H1 (cell line): ENCODE data around the gene CACNA1D. TPM values are rescaled to one million over a fixed set of nuclear protein-coding genes. Genes with fewer than 3 reads are reported as not detected.

Experiments used
- CTCF ChIA-PET: fragments of 300-600 bp; sonication (Branson Sonifier 250); formaldehyde crosslinking; loops from one replicate; lab custom pipeline; 2021; ENCODE audit not compliant: partially characterized antibody; lab: Charles Lee
- POLR2A ChIA-PET: fragments of 300-600 bp; sonication (Branson Sonifier 250); formaldehyde crosslinking; loops from one replicate; lab custom pipeline; 2021; ENCODE audit warnings: inconsistent platforms; ENCODE audit not compliant: partially characterized antibody; lab: Charles Lee
- DNase-seq, 2 experiments: peaks; one replicate each; pipeline versions ENCODE4 v3.0.0 to v3.0.0-alpha.2; 2010 to 2022; ENCODE audit warnings: low spot score in 2 of 2, low read depth in 1 of 2, mixed read lengths in 1 of 2
- FAIRE-seq: peaks from 2 replicates; lab custom pipeline; 2011; peaks lifted over from hg19 to GRCh38; lab: Jason Lieb, UNC
- H2AFZ ChIP-seq: 2 replicates; pipeline ENCODE4 v1.8.1; 2012; ENCODE audit warnings: low read length, inconsistent platforms
- H2AK5ac ChIP-seq: 2 replicates; pipeline ENCODE4 v1.6.1; 2013; ENCODE audit warnings: low read depth, low read length
- H2BK120ac ChIP-seq: replicated peaks from 2 replicates; pipeline ENCODE3; 2013; ENCODE audit warnings: low read depth, low read length, inconsistent platforms
- H2BK12ac ChIP-seq: 2 replicates; pipeline ENCODE4 v1.6.1; 2013; ENCODE audit warnings: low read depth, low read length
- H2BK15ac ChIP-seq: 2 replicates; pipeline ENCODE4 v1.6.1; 2013; ENCODE audit warnings: low read length
- H2BK20ac ChIP-seq: 2 replicates; pipeline ENCODE4 v1.6.1; 2013; ENCODE audit warnings: low read length
- H2BK5ac ChIP-seq: 2 replicates; pipeline ENCODE4 v1.6.1; 2013; ENCODE audit warnings: low read depth, low read length
- H3K14ac ChIP-seq: 2 replicates; pipeline ENCODE4 v1.6.1; 2013; ENCODE audit warnings: inconsistent platforms; ENCODE audit not compliant: insufficient read length
- H3K18ac ChIP-seq: 2 replicates; pipeline ENCODE4 v1.6.1; 2013; ENCODE audit warnings: low read length; ENCODE audit errors: extremely low read depth
- H3K23ac ChIP-seq: 2 replicates; pipeline ENCODE4 v1.6.1; 2013; ENCODE audit warnings: inconsistent platforms; ENCODE audit not compliant: insufficient read length
- H3K23me2 ChIP-seq: 2 replicates; pipeline ENCODE4 v1.6.1; 2013; ENCODE audit warnings: low read depth, low read length
- H3K27ac ChIP-seq: 2 replicates; pipeline ENCODE4 v1.6.1; 2011; ENCODE audit warnings: low read depth, low read length, inconsistent platforms
- H3K27me3 ChIP-seq, 4 experiments: replicated peaks in 1 of 4; 1 replicate in 1 of 4; 2 replicates in 3 of 4; pipeline versions ENCODE4 v1.6.1 to v1.8.1; 2011 to 2013; ENCODE audit warnings: low read length in 3 of 4, mild to moderate bottlenecking in 3 of 4, inconsistent platforms in 2 of 4, mixed read lengths in 2 of 4, moderate library complexity in 1 of 4; ENCODE audit not compliant: control insufficient read depth in 3 of 4, insufficient read depth in 3 of 4; ENCODE audit errors: extremely low read depth in 1 of 4
- H3K36me3 ChIP-seq, 4 experiments: 2 replicates each; pipeline versions ENCODE4 v1.6.1 to v1.8.1; 2011 to 2013; ENCODE audit warnings: mild to moderate bottlenecking in 4 of 4, low read length in 3 of 4, moderate library complexity in 2 of 4, control low read depth in 1 of 4, inconsistent platforms in 1 of 4; ENCODE audit not compliant: insufficient read depth in 4 of 4, control insufficient read depth in 2 of 4
- H3K4ac ChIP-seq: replicated peaks from 2 replicates; pipeline ENCODE3; 2013; ENCODE audit warnings: low read length, low read depth, mixed read lengths, inconsistent platforms; ENCODE audit not compliant: insufficient read length
- H3K4me1 ChIP-seq, 4 experiments: replicated peaks in 1 of 4; 1 replicate in 1 of 4; 2 replicates in 3 of 4; pipeline versions ENCODE4 v1.6.1 to v1.8.1; 2011 to 2013; ENCODE audit warnings: low read length in 3 of 4, inconsistent platforms in 2 of 4, mixed read lengths in 1 of 4; ENCODE audit not compliant: insufficient read depth in 4 of 4, control insufficient read depth in 3 of 4
- H3K4me2 ChIP-seq, 2 experiments: 2 replicates each; pipeline versions ENCODE4 v1.6.1 to v1.8.1; 2011 to 2013; ENCODE audit warnings: low read depth in 2 of 2, low read length in 2 of 2, control low read depth in 1 of 2, inconsistent platforms in 1 of 2, mild to moderate bottlenecking in 1 of 2; ENCODE audit not compliant: insufficient read depth in 1 of 2
- H3K4me3 ChIP-seq, 4 experiments: fragments of 200-600, 300-600 bp in 1 of 4; sonication (generic), shearing (Covaris generic), sonication (Bioruptor Twin) in 1 of 4; 2 replicates each; pipeline versions ENCODE4 v1.5.1 to v1.8.1; 2011 to 2016; ENCODE audit warnings: low read length in 4 of 4, low read depth in 3 of 4, control low read depth in 2 of 4, inconsistent platforms in 2 of 4, mild to moderate bottlenecking in 2 of 4, mixed read lengths in 1 of 4, moderate library complexity in 1 of 4; ENCODE audit not compliant: insufficient read depth in 2 of 4; ENCODE audit errors: extremely low read depth in 1 of 4
- H3K56ac ChIP-seq: replicated peaks from 2 replicates; pipeline ENCODE3; 2013; ENCODE audit warnings: low read depth, mild to moderate bottlenecking, mixed read lengths, low read length, inconsistent platforms; ENCODE audit not compliant: insufficient read length
- H3K79me1 ChIP-seq: 2 replicates; pipeline ENCODE4 v1.6.1; 2013; ENCODE audit warnings: low read depth, low read length, control low read depth
- H3K79me2 ChIP-seq, 2 experiments: 2 replicates each; pipeline versions ENCODE4 v1.6.1 to v1.8.1; 2012 to 2013; ENCODE audit warnings: low read length in 2 of 2, mild to moderate bottlenecking in 2 of 2, inconsistent platforms in 1 of 2; ENCODE audit not compliant: insufficient read depth in 2 of 2, control insufficient read depth in 1 of 2
- H3K9ac ChIP-seq, 4 experiments: replicated peaks in 1 of 4; 1 replicate in 1 of 4; 2 replicates in 3 of 4; pipeline versions ENCODE4 v1.6.1 to v1.8.1; 2011 to 2013; ENCODE audit warnings: low read depth in 3 of 4, low read length in 3 of 4, control low read depth in 2 of 4, mild to moderate bottlenecking in 2 of 4, moderate library complexity in 2 of 4, inconsistent platforms in 1 of 4; ENCODE audit errors: extremely low read depth in 1 of 4
- H3K9me3 ChIP-seq, 2 experiments: 2 replicates each; pipeline versions ENCODE4 v1.6.1 to v1.8.1; 2012 to 2013; ENCODE audit warnings: mild to moderate bottlenecking in 2 of 2, moderate library complexity in 2 of 2, control low read depth in 1 of 2, inconsistent platforms in 1 of 2, low read depth in 1 of 2, low read length in 1 of 2, mixed read lengths in 1 of 2; ENCODE audit not compliant: insufficient read depth in 2 of 2
- H4K20me1 ChIP-seq, 2 experiments: replicated peaks in 1 of 2; 2 replicates each; pipeline versions ENCODE3 to v1.8.1; 2011 to 2013; ENCODE audit warnings: inconsistent platforms in 2 of 2, low read length in 2 of 2, mild to moderate bottlenecking in 1 of 2; ENCODE audit not compliant: insufficient read depth in 2 of 2, control insufficient read depth in 1 of 2
- H4K5ac ChIP-seq: 2 replicates; pipeline ENCODE4 v1.6.1; 2013; ENCODE audit warnings: low read length, low read depth, mixed read lengths, inconsistent platforms; ENCODE audit not compliant: insufficient read length
- H4K8ac ChIP-seq: 2 replicates; pipeline ENCODE4 v1.8.0; 2013; ENCODE audit warnings: mild to moderate bottlenecking, moderate library complexity, low read length, inconsistent platforms; ENCODE audit not compliant: insufficient read depth; ENCODE audit errors: extremely low read depth
- H4K91ac ChIP-seq: replicated peaks from 2 replicates; pipeline ENCODE3; 2013; ENCODE audit warnings: low read length, mixed read lengths, inconsistent platforms; ENCODE audit not compliant: insufficient read length
- CTCF ChIP-seq, 3 experiments: IDR thresholded peaks; 1 replicate in 2 of 3; 2 replicates in 1 of 3; pipeline versions ENCODE4 v1.5.1 to v1.6.1; 2011; ENCODE audit warnings: low read length in 3 of 3, mild to moderate bottlenecking in 3 of 3, inconsistent platforms in 2 of 3, low read depth in 1 of 3, moderate library complexity in 1 of 3; ENCODE audit not compliant: insufficient read depth in 1 of 3; ENCODE audit errors: control extremely low read depth in 1 of 3
- E2F6 ChIP-seq: IDR thresholded peaks from 2 replicates; pipeline ENCODE4 v1.6.1; 2012; ENCODE audit warnings: inconsistent platforms
- PHF8 ChIP-seq: fragments of 200-600 bp; sonication (generic); conservative IDR thresholded peaks from 2 replicates; pipeline ENCODE4 v1.7.1; 2012; ENCODE audit warnings: low read depth, mild to moderate bottlenecking, inconsistent platforms, low read length, moderate library complexity
- SIX5 ChIP-seq: IDR thresholded peaks from 2 replicates; pipeline ENCODE4 v1.6.1; 2011; ENCODE audit warnings: mild to moderate bottlenecking, low read depth, low read length
- SP2 ChIP-seq: IDR thresholded peaks from 2 replicates; pipeline ENCODE4 v1.6.1; 2012; ENCODE audit warnings: mild to moderate bottlenecking, low read length, inconsistent platforms
- USF2 ChIP-seq: IDR thresholded peaks from 2 replicates; pipeline ENCODE4 v1.6.1; 2011; ENCODE audit warnings: low read length, improper control_type of control experiment
- WGBS, 2 experiments: shearing (Covaris generic) in 1 of 2; methylation state at CpG; one replicate each; pipeline versions ENCODE4 v1.1.6 to v1.1.7; 2013 to 2015; ENCODE audit warnings: low lambda C conversion rate in 2 of 2, mixed read lengths in 2 of 2, inconsistent platforms in 1 of 2, low coverage in 1 of 2, missing lambda C conversion rate in 1 of 2; ENCODE audit not compliant: insufficient replicate concordance in 2 of 2, insufficient coverage in 1 of 2, insufficient read length in 1 of 2; ENCODE audit errors: extremely low coverage in 1 of 2, missing lambda C conversion rate in 1 of 2; 5-methylcytosine and 5-hydroxymethylcytosine counted together
- polyA plus RNA-seq, 7 experiments: library from polyadenylated mRNA; depleted of rRNA in 3 of 7; stranded (reverse) in 5 of 7; unstranded in 2 of 7; fragments of >200 nt in 5 of 7; fragments of 200-250 nt in 2 of 7; gene quantifications; 1 replicate in 5 of 7; 2 replicates in 1 of 7; 4 replicates in 1 of 7; pipeline versions ENCODE4 v1.2.1 to v1.2.3, GENCODE V29; 2011 to 2013; ENCODE audit warnings: missing spikeins in 2 of 7, mixed read lengths in 2 of 7
- total RNA-seq: library from RNA; stranded (reverse); fragmentation: NEBNext Ultra II Directional; extraction: Animal tissue kit (Norgen Biotek cat#: 25700); gene quantifications from 2 replicates; pipeline ENCODE4 v1.2.1, GENCODE V29; 2021

The CACNA1D gene
- total and polyA plus RNA-seq, 2 of the 8 experiments (the other 6 are each of a cell fraction or from before 2014, with no cell fraction given), result 2.0 to 2.9 TPM

GRCh38 chr3:53585627-53586026, 91.2 kb downstream of the CACNA1D start:
- Histone ChIP-seq H3K4me3 (no peak overlapping the region), H3K9ac (no peak overlapping the region), H2BK15ac (no peak overlapping the region), H3K4me2 (no peak overlapping the region), H3K18ac (no peak overlapping the region), H2AFZ (no peak overlapping the region), H4K91ac (no peak overlapping the region), H3K14ac (no peak overlapping the region), H3K23me2 (no peaks in the 10 kb centered on the region), H2BK120ac (no peak overlapping the region), H3K27ac (no peak overlapping the region), H3K56ac (no peak overlapping the region), H2BK5ac (no peak overlapping the region), H3K23ac (no peak overlapping the region), H3K9me3 (no peaks in the 10 kb centered on the region), H4K20me1 (no peaks in the 10 kb centered on the region), H3K79me2 (no peaks in the 10 kb centered on the region), H3K79me1 (no peaks in the 10 kb centered on the region), H3K36me3 (no peaks in the 10 kb centered on the region), H3K27me3 (no peaks in the 10 kb centered on the region), H4K8ac (no peak overlapping the region), H2AK5ac (no peak overlapping the region), H4K5ac (no peak overlapping the region), H3K4me1 (peaks cover 0 to 3% (median 1%) of the 10 kb centered on the region in 4 experiments; a peak in 3 of 7 replicates), H2BK12ac (no peak overlapping the region), H2BK20ac (no peak overlapping the region), H3K4ac (no peak overlapping the region)
- TF ChIP-seq SP2 (no peak), PHF8 (no peak), USF2 (no peak), SIX5 (no peak), E2F6 (no peak), CTCF (IDR thresholded peaks at IDR 0.05; ENCODE audit: control extremely low read depth in 1 of 3, insufficient read depth in 1 of 3, low read depth in 1 of 3, low read length in 3 of 3) (peak in 1 of 3 experiments; percentile 4; a peak in 2 of 4 replicates)
- FAIRE-seq, result no peak
- WGBS, 2 experiments, result 81% methylated on average over 6 of the region's 6 CpGs; no CpG with 5 or more reads in 1 of the 2 experiments
- POLR2A ChIA-PET, result no interaction called here
- CTCF ChIA-PET, result interaction anchor here (0.5 to 2.8 kb wide), 6 partner anchors 10 to 279 kb away, joined by 3 to 9 read pairs (median 4); no protein-coding TSS in a partner anchor
- DNase-seq, result no peak
